Measurements from ENCODE around the gene FAM83F. TPM values are rescaled to one million over a fixed set of nuclear protein-coding genes. Genes with fewer than 3 reads are reported as not detected.

The FAM83F gene
- total and polyA plus RNA-seq, 2 donors (not counting 1 experiment from before 2014, with no cell fraction given): 0.10 TPM; not detected in 1

DNA sequence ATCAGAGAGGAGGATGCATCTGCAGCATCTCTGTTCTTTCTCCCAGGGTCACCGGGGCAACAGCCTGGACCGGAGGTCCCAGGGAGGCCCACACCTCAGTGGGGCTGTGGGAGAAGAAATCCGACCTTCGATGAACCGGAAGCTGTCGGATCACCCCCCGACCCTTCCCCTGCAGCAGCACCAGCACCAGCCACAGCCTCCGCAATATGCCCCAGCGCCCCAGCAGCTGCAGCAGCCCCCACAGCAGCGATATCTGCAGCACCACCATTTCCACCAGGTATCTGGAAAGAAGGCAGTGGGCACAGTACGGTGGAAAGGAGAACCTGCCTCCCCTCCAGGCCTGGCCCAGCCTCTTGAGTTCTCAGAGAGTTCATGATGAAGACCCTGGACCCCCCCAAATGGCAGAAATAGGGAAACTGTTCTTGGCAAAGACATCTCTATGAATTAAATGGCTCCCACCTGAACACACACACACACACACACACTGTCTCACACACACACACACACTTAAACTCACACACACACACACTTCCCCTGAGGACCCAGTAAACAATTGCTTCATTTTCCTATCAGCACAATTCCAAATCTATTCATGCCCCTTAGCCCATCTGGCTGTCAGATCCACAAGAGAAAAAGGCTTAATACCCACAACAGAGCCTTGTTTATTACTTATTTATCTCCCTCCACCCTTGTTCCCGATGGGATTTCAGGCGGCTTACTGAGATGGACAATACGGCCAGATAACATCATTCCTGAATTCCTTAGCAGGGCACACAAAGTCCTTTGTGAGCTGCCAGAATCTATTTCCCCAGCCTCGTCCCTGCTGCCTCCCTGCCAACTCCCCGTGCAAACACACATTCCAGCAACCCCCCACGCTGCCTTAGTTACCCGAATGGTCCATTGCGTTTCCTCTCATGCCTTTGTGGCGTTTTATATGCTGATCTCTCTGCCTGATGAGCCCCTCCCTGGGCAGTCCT, 26.5 kb upstream of the FAM83F start:
- H3K4me1 Mint-ChIP-seq: no peaks in the 10 kb centered on the region
- Histone ChIP-seq H3K4me2 (replicated peaks; ENCODE audit: low read depth, low read length, poor library complexity, severe bottlenecking) (no peak overlapping the region), H3K36me3 (replicated peaks in 1 of 2; ENCODE audit: control extremely low read depth in 1 of 2, control insufficient read depth in 1 of 2, extremely low read depth in 1 of 2, insufficient read depth in 2 of 2, low read length in 1 of 2) (peaks cover 0 to 61% of the 10 kb centered on the region in 2 experiments), H3K79me2 (ENCODE audit: control insufficient read depth, insufficient read depth, low read length) (no peaks in the 10 kb centered on the region), H2AFZ (ENCODE audit: insufficient read depth, low read depth, low read length, poor library complexity, severe bottlenecking) (no peak overlapping the region), H3K27ac (ENCODE audit: low read length in 2 of 2) (no peak overlapping the region), H3K4me3 (ENCODE audit: control extremely low read depth in 1 of 5, extremely low read depth in 1 of 5, insufficient read depth in 1 of 5, low read depth in 2 of 5, low read length in 4 of 5) (no peak overlapping the region), H3K9ac (ENCODE audit: low read length) (no peak overlapping the region), H3K9me3 (ENCODE audit: control extremely low read depth in 1 of 3, control insufficient read depth in 2 of 3, insufficient read depth in 1 of 3, low read length in 2 of 3) (no peaks in the 10 kb centered on the region), H3K27me3 (replicated peaks in 1 of 4; ENCODE audit: control extremely low read depth in 1 of 4, control insufficient read depth in 3 of 4, insufficient read depth in 4 of 4, low read length in 3 of 4) (no peaks in the 10 kb centered on the region), H4K20me1 (ENCODE audit: control insufficient read depth, insufficient read depth, low read length, poor library complexity, severe bottlenecking) (no peaks in the 10 kb centered on the region), H3K4me1 (ENCODE audit: control insufficient read depth in 2 of 2, insufficient read depth in 2 of 2, low read length in 2 of 2) (no peaks in the 10 kb centered on the region)
- ChIA-PET CTCF (no interaction called here), POLR2A (no interaction called here)
- intact Hi-C loops (cut with micrococcal nuclease): no loop called here
- ATAC-seq (ENCODE audit: low read depth) (no peak), DNase-seq (no peak)
- no peak for TF ChIP-seq CTCF (IDR thresholded peaks at IDR 0.05)
- TF ChIP-seq EZH2 (IDR thresholded peaks at IDR 0.05; ENCODE audit: borderline replicate concordance, insufficient read depth, low read depth, low read length, poor library complexity, severe bottlenecking): no peak
- H3K27ac Mint-ChIP-seq: no peak overlapping the region
- WGBS (ENCODE audit: insufficient coverage): 87% methylated on average over 14 of the region's 20 CpGs
- no peak overlapping the region for H3K4me3 Mint-ChIP-seq
- H3K27me3 Mint-ChIP-seq: peaks cover 5% of the 10 kb centered on the region
- no peaks in the 10 kb centered on the region for H3K9me3 Mint-ChIP-seq (ENCODE audit: insufficient read depth)

GRCh38 chr22:39970742-39971141, 24.0 kb upstream of the FAM83F start:
- H3K4me2 ChIP-seq (replicated peaks; ENCODE audit: low read depth, low read length, poor library complexity, severe bottlenecking): no peak overlapping the region
- no peaks in the 10 kb centered on the region for H3K79me2 ChIP-seq (ENCODE audit: control insufficient read depth, insufficient read depth, low read length)
- no peak for TF ChIP-seq EZH2 (IDR thresholded peaks at IDR 0.05; ENCODE audit: borderline replicate concordance, insufficient read depth, low read depth, low read length, poor library complexity, severe bottlenecking)
- peaks cover 0 to 58% of the 10 kb centered on the region in 2 experiments for H3K36me3 ChIP-seq (replicated peaks in 1 of 2; ENCODE audit: control extremely low read depth in 1 of 2, control insufficient read depth in 1 of 2, extremely low read depth in 1 of 2, insufficient read depth in 2 of 2, low read length in 1 of 2)
- H4K20me1 ChIP-seq (ENCODE audit: control insufficient read depth, insufficient read depth, low read length, poor library complexity, severe bottlenecking): no peaks in the 10 kb centered on the region
- intact Hi-C loops (cut with micrococcal nuclease): no loop called here
- CTCF ChIA-PET: interaction anchor here (0.9 kb wide), 1 partner anchor 414 kb away, joined by 3 read pairs; no protein-coding TSS in a partner anchor
- ATAC-seq (ENCODE audit: low read depth) (no peak), DNase-seq (no peak)
- H3K4me3 ChIP-seq (ENCODE audit: control extremely low read depth in 1 of 5, extremely low read depth in 1 of 5, insufficient read depth in 1 of 5, low read depth in 2 of 5, low read length in 4 of 5): no peak overlapping the region
- no peak overlapping the region for H3K27ac ChIP-seq (ENCODE audit: low read length in 2 of 2)
- no peaks in the 10 kb centered on the region for H3K27me3 ChIP-seq (replicated peaks in 1 of 4; ENCODE audit: control extremely low read depth in 1 of 4, control insufficient read depth in 3 of 4, insufficient read depth in 4 of 4, low read length in 3 of 4)
- Mint-ChIP-seq H3K4me3 (no peak overlapping the region), H3K4me1 (no peaks in the 10 kb centered on the region), H3K9me3 (ENCODE audit: insufficient read depth) (no peaks in the 10 kb centered on the region), H3K27me3 (peaks cover 4% of the 10 kb centered on the region), H3K27ac (no peak overlapping the region)
- no peak overlapping the region for H2AFZ ChIP-seq (ENCODE audit: insufficient read depth, low read depth, low read length, poor library complexity, severe bottlenecking)
- no peaks in the 10 kb centered on the region for H3K4me1 ChIP-seq (ENCODE audit: control insufficient read depth in 2 of 2, insufficient read depth in 2 of 2, low read length in 2 of 2)
- H3K9me3 ChIP-seq (ENCODE audit: control extremely low read depth in 1 of 3, control insufficient read depth in 2 of 3, insufficient read depth in 1 of 3, low read length in 2 of 3): no peaks in the 10 kb centered on the region
- POLR2A ChIA-PET: no interaction called here
- 96% methylated on average over 10 of the region's 10 CpGs for WGBS (ENCODE audit: insufficient coverage)
- H3K9ac ChIP-seq (ENCODE audit: low read length): no peak overlapping the region
